Left renal cortex interstitium (tissue), 4 donors: Measurements from ENCODE around the gene TBC1D22A. TPM values are rescaled to one million over a fixed set of nuclear protein-coding genes. Genes with fewer than 3 reads are reported as not detected.

Source experiments
- DNase-seq, 4 donors: peaks; one replicate each; pipeline ENCODE4 v3.0.0-alpha.2; 2013; ENCODE audit warnings: low read depth in 4 of 4, low spot score in 2 of 4, missing footprints in 1 of 4
- polyA plus RNA-seq, 4 donors: library from polyadenylated mRNA; unstranded; fragments of 120-200 nt; gene quantifications; one replicate each; pipeline ENCODE4 v1.2.1, GENCODE V29; 2013; ENCODE audit not compliant: insufficient read length in 4 of 4

TBC1D22A gene
- polyA plus RNA-seq, 4 donors, result 17.1 to 19.2 (median 18.4) TPM

DNA sequence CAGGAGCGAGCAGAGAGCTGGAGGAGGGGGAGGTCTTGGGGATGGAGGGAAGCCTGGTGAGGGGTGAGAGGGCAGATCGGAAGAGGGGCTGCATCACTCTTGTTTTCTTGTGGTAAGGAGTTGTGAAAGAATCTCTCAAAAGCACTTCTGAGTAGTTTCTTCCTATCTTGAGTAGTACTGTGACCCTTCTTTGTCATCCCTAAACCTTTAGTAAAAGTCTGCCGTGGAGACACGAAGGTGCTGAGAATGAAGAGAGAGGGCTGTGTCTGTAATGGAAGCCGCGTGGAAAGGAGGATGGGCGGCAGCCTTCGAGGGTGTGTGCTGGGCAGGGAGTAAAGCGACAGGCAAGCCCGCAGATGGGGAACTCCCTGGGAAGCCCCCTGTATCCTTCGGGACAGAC, 237.8 kb downstream of the TBC1D22A start:
- DNase-seq, result no peak

DNA sequence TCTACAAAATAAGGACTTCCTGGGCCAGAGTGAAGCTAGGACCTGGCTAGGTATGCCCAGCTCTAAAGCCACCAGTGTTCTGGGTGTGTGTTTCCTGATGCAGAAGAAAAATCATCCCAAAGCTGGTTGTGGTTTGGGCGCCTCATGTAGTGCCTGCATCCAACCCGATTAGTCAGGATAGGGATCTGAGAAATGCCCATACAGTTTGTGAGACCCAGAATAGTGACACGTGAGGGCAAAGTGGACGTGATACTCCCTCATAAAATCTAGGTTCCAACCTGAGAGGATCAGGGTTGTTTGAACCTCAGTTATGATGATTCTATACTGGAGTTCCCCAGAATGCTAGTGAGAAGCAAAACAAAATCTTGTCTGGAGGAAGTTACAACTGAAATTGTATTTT, 238.4 kb downstream of the TBC1D22A start:
- DNase-seq, result no peak

DNA sequence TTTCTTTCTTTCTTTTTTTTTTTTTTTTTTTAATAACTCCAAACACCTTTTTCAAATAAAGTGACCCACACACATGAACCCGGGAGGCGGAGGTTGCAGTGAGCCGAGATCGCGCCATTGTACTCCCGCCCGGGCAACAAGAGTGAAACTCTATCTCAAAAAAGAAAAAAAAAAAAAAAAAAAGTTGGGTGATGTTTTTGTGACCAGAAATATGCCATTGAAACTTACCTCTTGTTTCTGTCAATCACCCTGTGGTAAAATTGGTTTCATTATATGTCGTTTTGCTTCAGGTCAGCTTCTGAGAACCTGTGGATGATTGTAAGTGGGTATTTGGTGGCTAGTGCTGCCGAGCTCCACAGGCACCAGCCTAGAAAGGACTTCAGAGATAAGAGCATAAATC, 238.8 kb downstream of the TBC1D22A start:
- DNase-seq, result no peak

DNA sequence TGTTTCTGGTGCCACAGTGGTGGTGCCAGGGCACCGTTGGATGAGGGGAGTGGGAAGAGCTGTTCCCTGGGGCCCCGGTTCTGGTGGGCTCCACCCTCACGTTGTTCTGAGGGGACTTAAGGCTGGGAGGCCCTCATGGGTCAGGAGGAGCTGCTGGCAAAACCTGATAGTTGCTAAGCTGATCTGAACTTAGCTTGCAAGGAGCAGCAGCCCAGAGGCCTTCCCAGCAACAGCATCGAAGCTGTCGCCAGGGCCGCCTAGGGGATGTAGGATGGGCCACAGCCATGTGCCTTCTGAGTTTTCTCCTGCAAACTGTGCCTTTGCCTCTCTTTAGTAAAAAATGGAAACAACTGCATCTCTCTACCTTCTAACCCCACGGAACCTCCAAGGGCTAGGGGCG, 240.2 kb downstream of the TBC1D22A start:
- no peak for DNase-seq

DNA sequence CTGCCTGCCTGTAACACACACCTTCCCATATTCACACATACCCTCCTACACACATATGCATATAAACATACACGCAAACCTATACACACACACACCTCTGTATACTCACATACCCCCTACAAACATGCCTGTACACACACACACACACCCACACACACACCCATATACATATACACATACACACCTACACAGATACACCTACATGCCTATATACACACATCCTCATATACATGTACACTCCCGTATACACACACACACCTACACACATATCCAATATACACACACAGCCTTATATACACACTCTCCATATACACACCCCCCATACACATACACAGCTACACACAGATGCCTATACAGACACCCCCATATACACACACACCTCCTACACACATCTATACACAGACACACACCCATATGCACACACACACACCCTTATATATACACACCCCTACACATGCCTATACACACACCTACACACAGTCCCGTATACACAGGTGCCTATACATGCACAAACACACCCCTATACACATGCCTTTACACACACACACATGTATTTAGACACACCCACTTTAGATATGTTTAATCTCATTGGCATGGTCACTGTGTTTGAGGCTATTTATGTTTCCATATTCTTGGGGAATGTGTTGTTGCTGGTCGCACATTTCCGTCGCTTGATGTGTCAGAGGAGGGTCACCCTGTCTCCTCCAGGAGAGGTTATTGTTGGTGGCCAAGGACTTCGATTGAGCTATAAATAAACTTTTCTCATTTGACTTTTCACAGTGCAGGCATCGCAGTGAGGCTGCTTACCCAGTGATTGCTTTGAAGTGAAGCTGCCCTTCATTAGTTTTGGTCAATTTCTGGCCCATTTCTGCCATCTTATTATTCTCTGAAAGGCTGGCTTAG, 243.3 kb downstream of the TBC1D22A start:
- DNase-seq, result no peak

DNA sequence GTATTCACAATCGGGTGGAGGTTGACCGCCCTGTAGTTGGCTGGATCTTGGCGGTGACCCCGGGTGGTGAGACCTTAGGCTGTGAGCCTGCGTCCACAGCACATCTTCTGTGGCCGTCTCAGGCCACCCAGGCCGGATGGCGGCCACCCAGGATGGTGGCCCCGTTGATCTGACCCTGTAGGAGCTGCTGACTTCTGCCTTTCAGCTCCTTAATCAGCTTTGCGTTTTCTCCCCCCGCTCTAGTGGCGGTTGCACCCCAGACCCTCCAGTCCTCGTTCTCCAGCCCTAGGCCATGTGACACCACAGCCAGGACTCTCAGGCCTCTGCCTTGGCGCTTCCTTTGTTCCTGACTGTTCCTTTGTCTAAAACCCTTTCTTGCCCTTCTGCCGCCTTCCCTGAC, 244.0 kb downstream of the TBC1D22A start:
- DNase-seq, result no peak

DNA sequence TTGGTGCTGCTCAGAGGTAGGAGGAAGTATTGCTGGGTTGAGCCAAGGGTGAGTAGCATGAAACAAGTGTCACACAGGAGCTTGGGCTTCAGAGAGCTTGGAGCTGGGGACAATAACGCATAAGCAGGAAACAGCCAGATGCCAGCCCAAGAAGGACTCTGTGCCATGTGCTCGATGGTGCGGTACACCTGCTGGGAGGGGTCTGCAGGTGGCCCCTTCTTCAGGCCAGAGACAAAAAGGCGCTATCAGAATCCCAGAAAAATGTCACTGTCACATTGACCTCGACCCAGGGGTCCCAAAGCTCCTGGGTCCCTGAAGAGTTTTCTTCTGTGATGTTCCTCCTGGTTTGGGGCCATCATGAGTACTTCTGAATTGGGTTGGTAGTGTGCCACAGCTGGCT, 244.4 kb downstream of the TBC1D22A start:
- DNase-seq, result no peak

DNA sequence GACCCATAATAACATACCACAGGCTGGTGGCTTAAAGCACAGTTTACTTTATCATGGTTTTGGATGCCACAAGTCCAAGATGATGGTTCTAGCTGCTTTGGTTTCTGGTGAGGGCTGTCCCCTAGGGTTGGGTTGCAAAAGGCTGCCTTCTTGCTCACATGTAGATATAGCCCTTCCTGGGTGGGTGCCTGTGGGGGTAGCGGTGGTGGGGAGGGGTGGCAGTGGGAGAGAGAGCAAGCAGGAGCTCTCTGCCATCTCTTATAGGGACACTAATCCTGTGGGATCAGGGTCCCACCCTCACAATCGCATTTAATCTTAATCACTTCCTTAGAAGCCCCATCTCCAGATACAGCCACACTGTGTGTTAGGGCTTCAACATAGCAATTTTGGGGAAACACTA, 245.0 kb downstream of the TBC1D22A start:
- no peak for DNase-seq

DNA sequence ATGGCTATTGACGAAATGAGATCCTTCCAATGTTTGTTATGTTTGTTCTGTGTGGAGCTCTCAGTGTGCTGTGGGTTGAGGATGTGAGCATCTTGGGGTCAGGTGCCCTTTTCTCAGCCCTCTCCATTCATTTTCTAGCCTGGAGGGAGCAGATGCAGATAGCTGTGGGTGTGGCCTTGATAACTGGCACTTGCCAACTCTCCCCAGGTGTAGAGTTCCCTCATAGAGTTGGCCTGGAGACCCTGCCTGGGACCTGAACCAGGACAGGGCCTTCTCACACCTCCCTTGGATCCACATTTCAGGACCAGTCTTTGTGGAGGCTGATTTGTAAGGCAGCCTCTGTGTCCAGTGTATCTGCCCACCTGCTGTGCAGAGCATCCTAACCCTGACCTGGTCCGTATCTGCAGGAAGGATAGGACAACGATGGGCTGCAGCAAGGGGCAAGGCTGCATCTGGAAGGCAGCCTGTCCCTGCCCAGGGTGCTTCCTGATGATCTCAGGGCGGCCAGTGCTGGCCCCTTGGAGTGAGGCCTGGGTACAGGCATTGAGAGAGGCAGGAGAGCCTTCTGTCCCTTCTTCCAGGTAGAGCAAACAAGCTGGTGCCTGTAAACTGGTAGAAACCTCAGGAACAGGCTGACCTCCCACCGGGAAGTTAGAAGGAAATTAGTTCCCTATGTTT, 245.9 kb downstream of the TBC1D22A start:
- no peak for DNase-seq

DNA sequence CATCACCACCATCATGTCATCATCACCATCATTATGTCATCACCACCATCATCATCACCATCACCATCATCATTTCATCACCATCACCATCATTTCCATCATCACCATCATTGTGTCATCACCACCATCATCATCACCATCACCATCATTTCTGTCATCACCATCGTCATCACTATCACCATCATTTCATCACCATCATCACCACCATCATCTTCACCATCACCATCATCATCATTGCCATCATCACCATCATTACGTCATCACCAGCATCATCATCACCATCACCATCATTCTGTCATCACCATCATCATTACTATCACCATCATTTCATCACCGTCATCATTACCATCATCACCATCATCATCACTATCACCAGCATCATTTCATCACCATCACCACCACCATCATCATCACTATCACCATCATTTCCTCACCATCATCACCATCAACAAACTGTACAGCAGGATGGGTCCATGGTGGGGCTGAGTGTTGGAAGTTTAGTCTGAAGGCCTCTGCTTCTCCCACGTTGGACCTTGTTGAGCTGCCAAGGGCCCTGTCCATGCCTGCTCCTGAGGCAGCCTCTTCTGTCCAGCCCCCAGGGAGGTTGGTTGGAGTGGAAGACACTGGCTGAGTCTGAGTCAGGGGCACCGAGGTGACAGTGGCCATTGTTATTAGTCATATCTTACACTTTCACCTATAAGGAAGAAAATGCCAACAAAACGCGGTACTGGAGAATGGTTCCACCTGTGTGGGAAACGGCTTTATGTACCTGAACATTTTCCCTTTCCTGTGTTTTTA, 247.1 kb downstream of the TBC1D22A start:
- no peak for DNase-seq

DNA sequence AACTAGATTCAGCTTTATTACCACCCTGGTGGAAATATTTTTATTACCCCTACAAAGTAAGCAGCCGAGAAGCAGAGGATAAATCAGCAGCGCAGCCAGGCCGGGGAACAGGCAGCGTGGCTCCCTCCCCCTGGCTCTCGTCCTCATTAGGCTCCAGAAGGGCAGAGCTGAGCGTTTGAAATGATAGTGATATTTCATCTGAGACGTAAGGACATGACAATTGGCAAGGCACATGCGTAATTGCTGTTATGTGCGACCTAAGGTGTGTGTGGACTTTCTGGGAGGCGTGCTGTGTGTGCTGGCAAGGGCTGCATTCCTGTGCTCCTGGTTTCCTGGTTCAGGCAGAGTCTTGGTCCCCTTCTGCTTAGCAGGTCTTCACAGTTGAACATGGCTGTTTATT, 247.8 kb downstream of the TBC1D22A start:
- DNase-seq, result no peak

DNA sequence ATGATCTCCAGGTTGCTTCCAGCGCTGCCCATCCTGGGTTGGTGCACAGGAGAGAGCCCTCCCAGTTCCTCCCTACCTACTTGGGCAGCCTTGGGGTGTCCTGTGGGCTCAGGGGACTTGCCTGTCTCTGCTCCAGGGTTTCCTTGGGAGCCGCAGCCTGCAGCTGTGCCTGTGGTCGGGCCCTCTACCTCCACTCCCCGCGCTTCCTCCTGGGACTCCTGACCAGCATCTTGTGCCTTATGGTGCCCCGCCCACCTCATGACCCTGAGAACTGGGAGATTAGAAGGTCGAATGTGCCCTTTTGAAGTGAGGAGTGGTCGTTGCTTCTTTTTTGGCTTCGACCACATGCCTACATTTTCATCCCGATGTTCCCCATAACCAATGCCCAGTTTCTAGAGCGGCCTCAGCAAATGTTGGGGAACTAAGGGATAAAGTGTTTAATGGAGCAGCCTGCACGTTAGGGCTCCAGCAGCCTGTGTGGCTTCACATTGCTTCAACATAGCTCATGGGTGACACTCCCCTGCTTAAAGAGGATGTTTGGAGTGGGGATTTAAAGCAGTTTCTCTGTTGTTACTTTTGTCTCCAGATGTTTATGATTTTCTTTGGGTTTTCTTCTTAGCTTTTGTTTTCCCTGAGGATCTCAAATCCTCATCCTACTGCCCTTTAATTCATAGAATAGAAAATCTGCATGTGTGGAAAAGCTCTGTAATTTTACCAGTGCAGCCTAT, 248.8 kb downstream of the TBC1D22A start:
- no peak for DNase-seq

DNA sequence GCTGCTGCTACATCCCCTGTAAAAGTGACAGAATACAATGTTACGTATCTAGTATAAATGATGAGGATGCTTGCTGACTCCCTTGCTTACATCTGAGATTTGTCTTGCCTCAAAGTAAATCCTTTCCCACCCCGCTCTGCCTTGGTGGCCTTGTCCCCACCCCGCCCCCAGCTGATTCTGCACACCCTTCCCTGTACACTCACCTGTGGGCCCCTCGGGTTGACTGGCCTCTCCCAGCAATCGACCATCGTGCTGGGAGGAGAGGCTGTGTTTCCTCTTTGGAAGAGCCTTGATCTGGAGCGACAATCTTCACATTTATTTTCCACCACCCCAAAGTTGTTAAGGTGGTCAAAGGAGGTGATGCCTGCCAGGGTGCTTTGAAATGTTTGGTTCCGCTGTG, 249.4 kb downstream of the TBC1D22A start:
- DNase-seq, result no peak

DNA sequence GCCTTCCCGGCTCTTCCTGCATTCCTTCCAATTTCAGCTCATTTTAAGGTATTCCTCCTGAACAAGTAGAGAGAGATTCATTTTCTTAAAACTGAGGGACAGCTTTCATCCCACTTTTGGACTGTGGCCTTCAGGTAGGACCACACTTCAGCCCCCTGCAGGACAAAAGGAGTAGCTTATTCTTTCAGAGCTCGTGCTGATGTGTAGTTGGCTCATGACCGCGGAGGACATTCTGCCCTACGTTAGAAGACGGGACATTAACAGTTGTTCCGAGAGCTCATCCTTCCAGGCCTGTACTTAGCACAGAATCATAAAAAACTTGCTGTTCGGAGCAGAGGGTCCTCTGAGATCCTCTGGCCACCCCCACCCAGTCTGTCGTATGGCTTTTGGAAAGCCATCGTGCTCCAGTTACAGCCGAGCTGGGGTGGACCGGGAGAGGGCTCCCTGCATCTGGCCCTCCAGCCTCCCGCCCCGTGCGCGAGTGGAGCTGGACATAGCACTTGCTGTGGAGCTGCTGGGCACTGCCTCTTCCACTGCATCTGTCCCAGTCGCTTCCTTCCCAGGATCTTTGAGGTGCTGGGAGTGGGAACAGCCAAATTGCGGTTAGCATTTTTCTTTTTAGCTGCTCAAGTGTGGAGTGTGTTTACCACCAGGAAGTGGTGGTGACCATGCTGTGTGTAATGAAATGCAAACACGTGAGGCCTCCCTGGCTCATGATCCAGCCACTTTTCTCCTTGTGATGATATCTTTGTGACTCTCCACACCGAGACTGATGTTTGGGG, 250.3 kb downstream of the TBC1D22A start:
- no peak for DNase-seq

DNA sequence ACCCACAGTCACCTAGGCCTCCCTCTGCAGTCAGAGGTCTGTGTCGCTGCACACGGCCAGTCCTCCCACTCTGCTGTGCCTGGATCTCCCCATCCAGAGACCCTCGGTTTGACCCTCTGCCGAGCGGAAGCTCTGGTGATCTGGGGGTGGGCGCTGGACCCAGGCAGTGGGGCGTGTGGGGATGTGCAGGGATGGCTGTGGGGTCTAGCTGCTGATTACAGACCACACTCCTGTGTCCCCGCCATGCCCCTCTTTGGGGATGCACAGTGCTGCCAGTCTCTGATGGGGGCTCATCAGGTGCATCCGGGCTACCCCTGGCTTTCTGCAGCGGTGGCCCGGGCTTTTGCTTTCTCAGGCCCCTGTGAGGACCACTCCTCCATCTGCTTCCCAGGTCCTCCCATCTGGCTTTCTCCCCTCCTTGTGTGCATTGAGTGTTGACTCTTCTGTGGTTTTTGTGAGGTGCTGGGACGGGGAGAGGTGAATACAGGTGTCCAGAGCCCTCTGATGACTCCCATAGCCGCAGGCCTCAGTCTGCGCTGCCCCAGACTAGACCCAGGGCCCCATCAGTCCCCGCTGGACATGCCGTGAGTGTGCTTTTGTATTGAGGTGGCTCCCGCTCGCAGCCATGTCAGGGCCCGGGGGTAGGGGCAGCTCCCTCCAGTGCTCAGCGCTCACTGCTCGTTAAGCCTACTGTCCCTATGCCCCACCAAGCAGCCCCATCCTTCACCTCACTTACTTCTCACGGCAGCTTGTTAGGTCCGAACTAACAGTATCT, 251.6 kb downstream of the TBC1D22A start:
- no peak for DNase-seq

DNA sequence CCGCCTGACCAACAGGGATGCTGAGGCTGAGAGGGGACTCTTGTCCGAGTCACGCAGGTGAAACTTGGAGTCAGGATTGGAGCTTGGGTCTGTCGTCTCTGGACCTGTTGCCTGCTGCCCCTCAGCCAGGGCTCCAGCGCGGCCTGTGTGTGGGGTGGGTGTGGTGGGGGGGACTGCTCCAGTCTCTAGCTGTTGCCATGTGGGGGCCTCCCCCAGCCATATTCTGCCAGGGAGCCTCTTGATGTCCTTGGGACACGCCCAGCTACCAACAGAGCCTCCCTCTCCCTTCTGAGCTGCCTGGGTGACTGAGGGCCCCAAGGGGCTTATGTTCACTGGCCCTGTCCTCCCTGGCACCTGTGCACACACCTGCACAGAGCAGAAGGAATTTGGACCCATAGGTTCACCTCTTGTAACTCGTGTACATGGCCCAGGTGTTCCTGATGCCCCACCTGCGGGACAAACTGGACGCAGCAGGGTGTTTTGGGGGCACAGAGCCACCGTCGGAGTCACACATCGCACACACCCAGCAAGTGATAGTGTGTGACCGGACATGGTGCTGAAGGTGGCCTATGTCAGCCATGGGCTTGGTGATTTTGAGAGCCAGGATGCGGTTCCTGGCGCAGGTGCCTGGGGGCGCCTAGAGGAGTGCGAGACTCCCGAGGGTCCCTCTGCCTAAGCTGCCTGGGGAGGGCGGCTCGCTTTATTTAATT, 252.3 kb downstream of the TBC1D22A start:
- no peak for DNase-seq

DNA sequence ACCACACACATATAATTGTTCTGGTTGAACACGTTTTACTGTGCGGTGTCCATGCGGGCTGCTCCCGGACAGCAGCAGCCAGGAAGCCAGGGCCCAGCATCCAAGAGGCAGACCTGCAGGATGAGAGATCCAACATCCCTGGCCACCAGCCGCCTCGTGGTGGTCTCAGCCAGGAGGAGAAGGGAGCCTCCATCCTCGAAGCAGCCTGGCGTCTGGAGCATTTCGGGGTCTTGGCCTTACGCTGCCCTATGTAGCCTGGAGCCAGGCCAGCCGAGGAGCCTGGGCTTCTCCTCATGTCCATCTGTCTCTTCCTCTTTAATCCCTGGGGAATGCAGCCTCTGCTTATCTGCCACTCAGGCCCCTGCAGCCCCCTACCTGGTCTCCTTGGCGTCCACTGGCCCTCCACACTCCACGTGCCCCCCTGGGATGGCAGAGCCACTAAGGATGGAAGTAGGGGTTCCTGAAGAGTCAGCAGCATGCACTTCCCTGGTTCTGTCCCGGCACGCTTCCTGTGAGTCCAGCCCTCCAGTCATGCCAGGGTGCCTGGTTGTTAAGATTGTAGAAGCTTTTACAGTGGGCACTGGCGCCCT, 253.2 kb downstream of the TBC1D22A start:
- no peak for DNase-seq

DNA sequence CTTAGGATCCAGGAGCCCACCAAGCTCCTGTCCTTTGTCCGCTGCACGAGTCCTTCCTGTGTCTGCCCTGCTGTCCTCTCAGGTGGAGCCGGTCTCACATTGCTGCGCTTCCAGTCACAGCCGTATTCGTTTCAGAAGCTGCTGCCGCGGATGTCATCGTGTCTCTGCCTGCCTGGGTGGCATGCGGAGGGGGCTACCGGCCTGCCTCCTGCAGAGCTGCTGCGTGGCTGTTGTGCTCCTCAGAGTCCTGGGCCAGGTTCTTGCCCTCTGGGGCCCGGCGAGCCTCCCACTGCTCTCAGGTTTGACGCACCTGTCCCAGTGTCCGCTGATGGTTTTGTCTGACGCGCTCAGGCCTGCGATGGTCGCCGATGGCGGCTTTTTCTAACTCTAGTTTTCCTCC, 254.2 kb downstream of the TBC1D22A start:
- DNase-seq, result no peak
